Measurements from ENCODE around the gene WDR17. TPM values are rescaled to one million over a fixed set of nuclear protein-coding genes. Genes with fewer than 3 reads are reported as not detected.

Gene WDR17
- total and polyA plus RNA-seq, 2 of the 13 experiments (the other 11 are each of a cell fraction or from before 2014, with no cell fraction given) = not detected

DNA sequence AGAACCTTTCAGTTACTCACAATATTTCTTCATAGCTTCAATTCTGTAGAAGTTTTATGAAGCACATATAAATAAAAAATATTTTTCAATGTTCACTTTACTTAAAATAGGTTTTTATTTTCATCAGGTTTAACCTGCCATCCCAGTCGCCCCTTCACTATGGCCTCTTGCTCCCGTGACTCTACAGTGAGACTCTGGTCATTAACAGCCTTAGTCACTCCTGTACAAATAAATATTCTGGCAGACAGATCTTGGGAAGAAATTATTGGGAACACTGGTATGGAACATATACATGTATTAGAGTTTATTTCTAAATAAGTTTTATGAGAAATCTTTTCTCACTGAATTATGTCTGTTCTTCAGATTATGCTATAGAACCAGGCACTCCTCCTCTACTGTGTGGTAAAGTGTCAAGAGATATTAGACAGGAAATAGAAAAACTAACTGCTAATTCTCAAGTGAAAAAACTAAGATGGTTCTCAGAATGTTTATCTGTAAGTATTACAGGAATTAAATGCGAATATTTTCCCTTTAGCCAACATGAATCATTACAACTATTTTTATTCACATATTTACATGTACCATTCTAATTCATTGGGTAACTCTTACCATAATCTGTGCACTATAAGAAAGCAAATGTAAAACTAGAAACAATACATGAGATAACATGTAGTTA, 84.2 kb downstream of the WDR17 start (continued):
- TF ChIP-seq, protein P1, sequence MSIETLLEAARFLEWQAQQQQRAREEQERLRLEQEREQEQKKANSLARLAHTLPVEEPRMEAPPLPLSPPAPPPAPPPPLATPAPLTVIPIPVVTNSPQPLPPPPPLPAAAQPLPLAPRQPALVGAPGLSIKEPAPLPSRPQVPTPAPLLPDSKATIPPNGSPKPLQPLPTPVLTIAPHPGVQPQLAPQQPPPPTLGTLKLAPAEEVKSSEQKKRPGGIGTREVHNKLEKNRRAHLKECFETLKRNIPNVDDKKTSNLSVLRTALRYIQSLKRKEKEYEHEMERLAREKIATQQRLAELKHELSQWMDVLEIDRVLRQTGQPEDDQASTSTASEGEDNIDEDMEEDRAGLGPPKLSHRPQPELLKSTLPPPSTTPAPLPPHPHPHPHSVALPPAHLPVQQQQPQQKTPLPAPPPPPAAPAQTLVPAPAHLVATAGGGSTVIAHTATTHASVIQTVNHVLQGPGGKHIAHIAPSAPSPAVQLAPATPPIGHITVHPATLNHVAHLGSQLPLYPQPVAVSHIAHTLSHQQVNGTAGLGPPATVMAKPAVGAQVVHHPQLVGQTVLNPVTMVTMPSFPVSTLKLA (IDR thresholded peaks at IDR 0.05) = no peak
- TF ChIP-seq ZSCAN22 (CRISPR knock-in tag; IDR thresholded peaks at IDR 0.05) (no peak), ZFP82 (CRISPR knock-in tag; IDR thresholded peaks at IDR 0.05; ENCODE audit: borderline replicate concordance) (no peak), RFXAP (CRISPR knock-in tag; IDR thresholded peaks at IDR 0.05; ENCODE audit: borderline replicate concordance) (no peak)
- TF ChIP-seq, protein P2, sequence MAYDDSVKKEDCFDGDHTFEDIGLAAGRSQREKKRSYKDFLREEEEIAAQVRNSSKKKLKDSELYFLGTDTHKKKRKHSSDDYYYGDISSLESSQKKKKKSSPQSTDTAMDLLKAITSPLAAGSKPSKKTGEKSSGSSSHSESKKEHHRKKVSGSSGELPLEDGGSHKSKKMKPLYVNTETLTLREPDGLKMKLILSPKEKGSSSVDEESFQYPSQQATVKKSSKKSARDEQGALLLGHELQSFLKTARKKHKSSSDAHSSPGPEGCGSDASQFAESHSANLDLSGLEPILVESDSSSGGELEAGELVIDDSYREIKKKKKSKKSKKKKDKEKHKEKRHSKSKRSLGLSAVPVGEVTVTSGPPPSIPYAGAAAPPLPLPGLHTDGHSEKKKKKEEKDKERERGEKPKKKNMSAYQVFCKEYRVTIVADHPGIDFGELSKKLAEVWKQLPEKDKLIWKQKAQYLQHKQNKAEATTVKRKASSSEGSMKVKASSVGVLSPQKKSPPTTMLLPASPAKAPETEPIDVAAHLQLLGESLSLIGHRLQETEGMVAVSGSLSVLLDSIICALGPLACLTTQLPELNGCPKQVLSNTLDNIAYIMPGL (CRISPR knock-in tag; IDR thresholded peaks at IDR 0.05; ENCODE audit: borderline replicate concordance in 1 of 2, low read depth in 1 of 2) = no peak

DNA sequence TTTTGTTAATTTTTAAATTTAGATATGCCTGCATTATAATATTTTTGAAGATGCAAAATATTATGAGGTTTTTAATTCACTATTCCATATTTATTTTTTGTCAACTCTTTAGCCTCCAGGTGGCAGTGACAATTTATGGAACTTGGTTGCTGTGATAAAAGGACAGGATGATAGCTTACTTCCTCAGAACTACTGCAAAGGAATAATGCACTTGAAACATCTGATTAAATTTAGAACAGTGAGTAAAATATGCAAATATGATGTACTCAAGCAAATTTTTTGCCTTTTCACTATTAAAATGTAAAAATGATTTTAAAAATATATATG, 84.7 kb downstream of the WDR17 start:
- no peaks in the 10 kb centered on the region for H3K9me3 ChIP-seq (ENCODE audit: low read length)
- TF ChIP-seq AKAP8 (CRISPR knock-in tag; IDR thresholded peaks at IDR 0.05) (no peak), STAG1 (CRISPR knock-in tag; IDR thresholded peaks at IDR 0.05) (peak; percentile 42), SMC3 (IDR thresholded peaks at IDR 0.05; ENCODE audit: low read length) (peak; percentile 31), ZNF7 (CRISPR knock-in tag; IDR thresholded peaks at IDR 0.05) (no peak)
- FAIRE-seq (no peak), DNase-seq (ENCODE audit: low spot score) (peak; percentile 5), ATAC-seq (no peak)
- ChIA-PET CTCF (ENCODE audit: low intra/inter-chr PET ratio, low total read pairs) (no interaction called here), POLR2A (no interaction called here)
- no peak overlapping the region for H2AFZ ChIP-seq (ENCODE audit: low read length)
- intact Hi-C loops (cut with micrococcal nuclease; ENCODE audit: unreplicated experiment) (loop anchor here (1.0 to 5.0 kb wide), 3 partner anchors 127 to 1292 kb away; partner anchors contain the start of gene AGA), in situ Hi-C loops (cut with HindIII; ENCODE audit: extremely low pct_ligation_motif_present, low pct_unique_long_range_greater_than_20kb) (no loop called here)
- no TSS peak for BruUV-seq (replicated peaks)
- no peaks in the 10 kb centered on the region for H3K4me1 ChIP-seq (ENCODE audit: insufficient read depth, low read length)
- no peaks in the 10 kb centered on the region for H4K20me1 ChIP-seq (ENCODE audit: insufficient read depth, low read length)
- no peaks in the 10 kb centered on the region for H3K27me3 ChIP-seq (ENCODE audit: control insufficient read depth in 1 of 2, insufficient read depth in 2 of 2, low read length in 2 of 2)
- H3K79me2 ChIP-seq (ENCODE audit: insufficient read depth, low read length) = no peaks in the 10 kb centered on the region
- H3K36me3 ChIP-seq (replicated peaks in 1 of 2; ENCODE audit: control insufficient read depth in 1 of 2, insufficient read depth in 2 of 2, low read length in 2 of 2) = no peaks in the 10 kb centered on the region
- no peak overlapping the region for H3K27ac ChIP-seq (ENCODE audit: extremely low read length, insufficient read depth, low read length)
- no peak overlapping the region for H3K4me3 ChIP-seq (replicated peaks in 1 of 3; ENCODE audit: insufficient read depth in 1 of 3, low read depth in 2 of 3, low read length in 3 of 3)
- no peak overlapping the region for H3K9ac ChIP-seq (ENCODE audit: insufficient read depth, low read depth, low read length)
- H3K4me2 ChIP-seq (ENCODE audit: low read depth, low read length) = no peak overlapping the region
